ENCODE data around the gene ERCC3. TPM values are rescaled to one million over a fixed set of nuclear protein-coding genes. Genes with fewer than 3 reads are reported as not detected.
A peak's percentile ranks its signal among the peaks of the same experiment; 100 is the strongest.

ERCC3 gene
- total RNA-seq = 42.6 TPM

- intact Hi-C loops (cut with DNase I) = no loop called here
- DNase-seq (ENCODE audit: low spot score) (peak; percentile 90), ATAC-seq (peak; percentile 97)
These were observed at the start of gene ERCC3 for GRCh38 chr2:127293748-127294562. Gene ERCC3, minus strand, starts transcription at chr2:127294144. Its CDS starts 63 bp downstream, at chr2:127294081.

DNA sequence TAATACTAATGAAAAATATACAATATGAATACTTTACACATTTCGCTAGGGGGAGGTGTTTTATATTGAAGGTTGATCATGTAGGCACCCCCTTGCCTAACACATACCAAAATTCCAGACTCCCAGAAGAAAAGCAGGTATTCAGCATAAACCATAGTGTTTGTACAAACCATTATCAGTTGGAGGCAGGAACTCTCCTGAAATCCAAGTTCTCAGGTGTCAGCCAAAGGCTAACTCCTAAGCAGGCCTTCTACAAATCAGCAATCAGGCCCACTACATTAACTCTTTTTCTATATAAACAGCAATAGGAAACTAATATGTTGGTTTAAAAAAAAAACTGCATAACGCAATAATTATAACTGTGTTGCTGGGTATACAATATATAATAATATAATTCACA, 49.3 kb upstream of the ERCC3 start:
- no peak for DNase-seq (ENCODE audit: low spot score)

DNA sequence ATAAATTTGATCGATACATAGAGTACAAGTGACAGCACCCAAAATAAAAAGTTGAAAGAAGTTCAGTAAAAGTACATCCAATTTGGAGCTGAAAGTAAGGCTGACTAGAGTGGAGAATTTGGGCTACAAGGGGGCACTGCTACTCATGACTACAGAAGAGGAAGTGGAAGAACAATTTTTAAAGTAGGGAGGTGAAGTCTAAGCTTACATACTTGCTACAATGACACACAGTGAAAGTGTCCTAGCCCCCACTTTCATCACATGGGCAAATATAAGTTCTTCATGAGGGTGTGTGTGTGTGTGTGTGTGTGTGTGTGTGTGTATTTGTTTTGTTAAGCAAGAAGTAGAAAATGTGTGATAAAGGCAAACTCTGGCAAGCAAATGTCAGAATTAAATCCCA, 48.2 kb upstream of the ERCC3 start:
- DNase-seq (ENCODE audit: low spot score) (no peak), ATAC-seq (no peak)
- intact Hi-C loops (cut with DNase I) = no loop called here

More for the DNA sequence above, 49.3 kb upstream of the ERCC3 start:
- intact Hi-C loops (cut with DNase I) = no loop called here
- ATAC-seq = no peak

- intact Hi-C loops (cut with DNase I) = no loop called here
- ATAC-seq (no peak), DNase-seq (ENCODE audit: low spot score) (no peak)
These were observed 38.4 kb upstream of the ERCC3 start for GRCh38 chr2:127332335-127332734.

DNA sequence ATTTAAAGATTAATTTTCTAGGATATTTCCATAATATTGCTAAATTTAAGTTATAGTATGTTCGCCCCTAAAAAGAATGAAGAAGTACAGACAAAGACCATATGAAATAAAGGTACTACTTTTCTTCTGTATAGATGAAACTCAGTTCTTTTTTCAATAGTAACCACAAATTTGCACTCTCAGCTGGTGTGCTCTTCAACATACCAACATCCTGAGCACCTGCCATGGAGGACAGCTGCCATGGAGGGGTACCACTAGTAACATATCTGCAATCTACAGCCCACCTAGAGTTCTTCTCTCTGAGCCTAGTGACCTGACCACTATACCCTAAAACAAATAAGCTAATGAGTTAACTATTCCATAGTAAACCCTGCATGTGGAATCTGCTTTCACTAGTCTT, 36.8 kb upstream of the ERCC3 start:
- ATAC-seq (no peak), DNase-seq (ENCODE audit: low spot score) (no peak)
- intact Hi-C loops (cut with DNase I) = no loop called here

- DNase-seq (ENCODE audit: low spot score) (no peak), ATAC-seq (no peak)
- intact Hi-C loops (cut with DNase I) = loop anchor here (10.0 kb wide), 1 partner anchor 158 kb away; no protein-coding TSS in a partner anchor
These were observed 32.5 kb upstream of the ERCC3 start for GRCh38 chr2:127326289-127326945.

DNA sequence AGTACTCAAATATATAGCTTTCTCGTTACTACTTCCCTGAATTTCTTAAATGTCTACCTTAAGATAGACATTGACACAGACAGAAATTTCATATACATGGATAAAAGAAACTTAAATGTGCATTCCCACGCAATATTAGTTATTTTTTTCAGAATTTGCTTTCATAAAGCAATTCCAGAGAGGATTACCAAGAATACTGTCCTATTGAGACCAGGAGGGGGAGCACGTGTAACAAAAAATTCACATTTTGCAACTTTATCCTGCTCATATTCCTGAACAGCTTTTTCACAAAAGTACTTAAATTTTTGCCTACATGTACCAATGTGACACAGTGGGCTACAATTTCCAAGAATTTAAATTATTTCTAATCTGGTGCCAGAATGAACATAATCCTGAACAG, 30.7 kb upstream of the ERCC3 start:
- ATAC-seq (no peak), DNase-seq (ENCODE audit: low spot score) (no peak)
- intact Hi-C loops (cut with DNase I) = loop anchor here (10.0 kb wide), 1 partner anchor 160 kb away; no protein-coding TSS in a partner anchor

DNA sequence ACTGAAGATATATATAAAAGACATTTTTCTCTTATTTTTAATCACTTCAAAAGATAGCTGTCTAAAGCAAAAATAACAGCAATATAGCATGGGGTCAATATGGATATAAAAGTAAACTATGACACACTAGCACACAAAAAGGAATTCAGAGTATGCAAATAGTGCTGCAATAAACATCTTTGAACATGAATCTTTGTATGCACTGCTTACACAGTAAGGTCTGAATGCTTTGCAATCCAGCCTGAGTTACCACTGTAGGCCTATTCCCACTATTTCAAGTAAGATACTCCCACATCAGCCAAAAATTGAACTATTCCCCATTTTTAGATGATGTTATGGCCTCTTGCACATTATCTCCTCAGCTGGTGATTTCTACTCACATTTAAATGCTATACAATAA, 27.4 kb upstream of the ERCC3 start:
- no peak for ATAC-seq
- no peak for DNase-seq (ENCODE audit: low spot score)
- intact Hi-C loops (cut with DNase I) = loop anchor here (10.0 kb wide), 1 partner anchor 163 kb away; no protein-coding TSS in a partner anchor

GRCh38 chr2:127320586-127321275, 26.8 kb upstream of the ERCC3 start:
- intact Hi-C loops (cut with DNase I) = loop anchor here (10.0 kb wide), 1 partner anchor 164 kb away; no protein-coding TSS in a partner anchor
- DNase-seq (ENCODE audit: low spot score) (no peak), ATAC-seq (no peak)

DNA sequence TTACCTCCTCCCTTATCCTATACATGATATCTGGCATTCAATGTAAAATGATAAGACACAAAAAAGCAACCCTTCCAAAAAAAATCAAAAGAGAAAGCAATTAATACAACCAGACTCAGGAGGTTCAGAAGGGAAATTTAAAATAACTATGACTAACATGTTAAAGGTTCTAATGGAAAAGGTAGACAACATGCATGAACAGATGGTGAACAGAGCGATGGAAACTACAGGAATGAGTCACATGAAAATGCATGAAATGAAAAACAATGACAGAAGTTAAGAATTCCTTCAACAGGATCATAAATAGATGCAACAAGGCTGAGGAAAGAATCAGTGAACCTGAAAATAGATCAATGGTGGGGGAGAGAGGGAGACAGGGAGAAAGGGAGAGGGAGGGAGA, 26.1 kb upstream of the ERCC3 start:
- ATAC-seq = no peak
- DNase-seq (ENCODE audit: low spot score) = no peak
- intact Hi-C loops (cut with DNase I) = loop anchor here (10.0 kb wide), 1 partner anchor 165 kb away; no protein-coding TSS in a partner anchor

DNA sequence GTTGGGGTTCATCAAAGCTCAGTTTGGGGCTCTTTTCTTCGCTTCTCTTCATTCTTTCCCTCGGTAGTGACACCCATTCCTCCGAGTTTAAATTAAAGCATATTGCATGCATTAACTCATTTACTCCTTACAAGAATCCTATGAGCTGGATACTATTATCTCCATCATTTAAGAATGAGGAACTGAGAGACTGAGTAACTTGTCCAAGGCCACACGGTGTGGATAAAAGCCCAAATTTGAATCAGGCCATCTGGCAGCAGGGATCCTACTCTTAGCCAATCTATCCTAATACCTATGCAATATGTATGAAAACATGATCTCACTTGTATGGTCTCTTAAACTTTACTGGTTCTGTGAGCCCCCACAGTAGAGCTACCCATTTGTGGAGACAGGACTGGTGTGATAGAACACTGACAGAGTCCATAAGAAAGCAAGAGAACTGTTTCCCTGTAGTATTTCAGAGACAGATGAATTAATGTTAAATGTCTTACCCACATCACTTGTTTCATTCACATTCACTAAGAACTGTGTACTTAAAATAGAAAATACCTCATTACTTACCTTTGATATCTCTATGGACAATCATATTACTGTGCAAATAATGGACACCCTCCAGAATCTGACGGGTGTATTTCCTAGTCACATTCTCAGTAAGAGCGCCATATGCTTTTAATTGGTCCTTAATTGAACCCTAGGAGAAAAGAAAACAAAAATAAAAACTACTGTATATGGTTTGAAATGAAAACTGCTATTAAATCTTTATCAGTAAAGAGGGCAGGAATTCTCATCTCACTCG, 20.4 kb upstream of the ERCC3 start:
- ATAC-seq (no peak), DNase-seq (ENCODE audit: low spot score) (no peak)
- intact Hi-C loops (cut with DNase I) = no loop called here

DNA sequence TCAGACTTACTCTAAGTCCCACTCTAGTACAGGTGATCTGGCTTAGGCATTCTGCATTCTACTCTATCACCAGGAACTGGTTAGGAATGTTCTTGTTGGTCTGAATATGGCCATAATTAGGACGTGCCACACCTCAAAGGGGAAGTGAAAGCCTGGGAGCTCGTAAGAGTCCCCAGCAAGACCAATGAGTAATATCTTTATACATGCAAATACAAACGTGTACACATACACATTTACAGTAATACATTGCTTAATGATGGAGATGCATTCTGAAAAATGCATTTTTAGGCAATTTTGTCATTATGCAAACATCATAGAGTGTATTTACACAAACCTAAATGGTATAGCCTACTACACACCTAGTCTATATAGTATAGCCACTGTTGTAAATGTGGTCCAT, 19.5 kb upstream of the ERCC3 start:
- intact Hi-C loops (cut with DNase I) = no loop called here
- ATAC-seq = no peak
- DNase-seq (ENCODE audit: low spot score) = no peak

GRCh38 chr2:127310980-127311379, 17.0 kb upstream of the ERCC3 start:
- intact Hi-C loops (cut with DNase I) = no loop called here
- ATAC-seq (no peak), DNase-seq (ENCODE audit: low spot score) (no peak)

DNA sequence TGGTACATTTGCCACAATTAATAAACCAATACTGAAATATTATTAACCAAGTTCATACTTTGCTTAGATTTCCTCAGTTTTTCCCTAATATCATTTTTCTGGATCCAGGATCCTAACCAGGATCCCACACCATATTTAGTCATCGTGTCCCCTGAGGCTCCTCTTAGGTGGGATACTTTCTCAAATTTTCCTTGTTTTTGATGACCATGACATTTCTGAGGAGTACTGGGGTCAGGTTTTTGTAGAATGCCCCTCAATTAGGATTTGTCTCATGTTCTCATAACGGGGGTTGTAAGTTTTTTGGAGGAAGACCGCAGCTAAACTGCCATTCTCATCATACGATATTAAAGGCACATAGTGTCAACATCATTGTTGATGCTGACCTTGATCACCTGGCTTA, 15.5 kb upstream of the ERCC3 start:
- intact Hi-C loops (cut with DNase I) = no loop called here
- DNase-seq (ENCODE audit: low spot score) (no peak), ATAC-seq (no peak)

GRCh38 chr2:127308586-127309138, 14.7 kb upstream of the ERCC3 start:
- ATAC-seq (no peak), DNase-seq (ENCODE audit: low spot score) (no peak)
- intact Hi-C loops (cut with DNase I) = no loop called here

GRCh38 chr2:127305990-127306585, 12.1 kb upstream of the ERCC3 start:
- no peak for DNase-seq (ENCODE audit: low spot score)
- intact Hi-C loops (cut with DNase I) = loop anchor here (1.0 kb wide), 1 partner anchor 50 kb away; no protein-coding TSS in a partner anchor
- ATAC-seq = no peak

DNA sequence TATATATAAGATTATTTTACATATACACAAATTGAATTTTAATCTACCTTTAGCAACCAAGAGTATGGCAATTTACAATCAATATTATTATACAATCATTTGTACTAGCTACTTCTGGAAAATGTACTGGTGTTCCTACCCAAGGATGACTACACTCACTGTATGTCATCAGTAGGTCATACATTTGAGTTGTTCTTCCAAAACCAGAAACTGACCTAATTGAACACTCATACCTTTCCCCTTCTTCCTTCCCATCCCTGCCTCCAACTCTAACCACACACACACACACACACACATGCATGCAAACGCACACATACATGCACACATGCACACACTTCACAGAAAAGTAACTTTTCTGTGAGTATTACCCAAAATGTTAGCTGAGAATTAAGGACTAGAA, 8.2 kb upstream of the ERCC3 start:
- ATAC-seq (no peak), DNase-seq (ENCODE audit: low spot score) (no peak)
- intact Hi-C loops (cut with DNase I) = no loop called here

DNA sequence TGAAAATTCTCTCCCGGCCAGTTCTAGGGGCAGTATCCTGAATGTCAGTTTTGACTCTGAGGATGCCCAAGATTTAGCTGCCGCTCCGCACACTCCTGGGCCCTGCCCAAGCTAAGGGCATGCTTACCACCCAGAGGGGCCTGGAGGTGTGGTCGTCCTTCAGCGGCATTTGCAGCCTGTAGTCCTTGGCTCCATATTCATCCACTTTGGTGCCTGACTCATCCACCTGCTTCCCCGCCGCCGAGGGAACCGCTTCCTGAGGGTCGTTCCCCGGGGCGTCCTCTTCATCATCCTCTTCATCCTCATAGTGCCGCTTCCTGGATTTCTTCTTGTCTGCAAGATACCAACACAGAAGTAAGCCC, 577 bp downstream of the ERCC3 start:
- intact Hi-C loops (cut with DNase I) = no loop called here
- DNase-seq (ENCODE audit: low spot score) (no peak), ATAC-seq (peak; percentile 18)

Data from sciatic nerve (tissue), 2 donors.